Measurements from ENCODE around the gene ASB6. TPM values are rescaled to one million over a fixed set of nuclear protein-coding genes. Genes with fewer than 3 reads are reported as not detected.

The ASB6 gene
- total and polyA plus RNA-seq, 7 donors = 8.4 to 20.8 (median 9.7) TPM

GRCh38 chr9:129609486-129610212, 32.3 kb downstream of the ASB6 start:
- no peak for DNase-seq
- H3K4me1 ChIP-seq = peaks cover 0 to 48% (median 35%) of the 10 kb centered on the region in 4 donors

GRCh38 chr9:129608561-129609481, 33.1 kb downstream of the ASB6 start:
- no peak for DNase-seq
- intact Hi-C loops (cut with DNase I) = loop anchor here (5.0 kb wide), 1 partner anchor 37 kb away; no protein-coding TSS in a partner anchor
- Histone ChIP-seq H3K9me3 (no peaks in the 10 kb centered on the region), H3K27ac (peak overlapping the region; percentile 88 to 92 (median 90)), H3K36me3 (no peaks in the 10 kb centered on the region), H3K27me3 (no peaks in the 10 kb centered on the region), H3K4me1 (peaks cover 0 to 48% (median 35%) of the 10 kb centered on the region in 4 donors), H3K4me3 (no peak overlapping the region)
- 23 to 72% methylated on average over 27 of the region's 27 CpGs for WGBS, 2 donors
- TF ChIP-seq POLR2A (IDR thresholded peaks at IDR 0.05) (no peak), EP300 (IDR thresholded peaks at IDR 0.05) (no peak), POLR2AphosphoS5 (IDR thresholded peaks at IDR 0.05) (no peak), CTCF (IDR thresholded peaks at IDR 0.05) (no peak)

More at GRCh38 chr9:129609486-129610212, 32.3 kb downstream of the ASB6 start:
- Histone ChIP-seq H3K4me3 (peak overlapping the region; percentile 45 to 75 (median 68)), H3K27me3 (no peaks in the 10 kb centered on the region), H3K36me3 (no peaks in the 10 kb centered on the region), H3K9me3 (no peaks in the 10 kb centered on the region), H3K27ac (peak overlapping the region; percentile 88 to 92 (median 90))
- intact Hi-C loops (cut with DNase I) = loop anchor here (1.0 to 5.0 kb wide), 6 partner anchors 37 to 435 kb away; no protein-coding TSS in a partner anchor
- 3 to 12% methylated on average over 24 to 30 of the region's 30 CpGs for WGBS, 2 donors
- TF ChIP-seq EP300 (IDR thresholded peaks at IDR 0.05) (no peak), POLR2A (IDR thresholded peaks at IDR 0.05) (no peak), POLR2AphosphoS5 (IDR thresholded peaks at IDR 0.05) (no peak), CTCF (IDR thresholded peaks at IDR 0.05) (no peak)

DNA sequence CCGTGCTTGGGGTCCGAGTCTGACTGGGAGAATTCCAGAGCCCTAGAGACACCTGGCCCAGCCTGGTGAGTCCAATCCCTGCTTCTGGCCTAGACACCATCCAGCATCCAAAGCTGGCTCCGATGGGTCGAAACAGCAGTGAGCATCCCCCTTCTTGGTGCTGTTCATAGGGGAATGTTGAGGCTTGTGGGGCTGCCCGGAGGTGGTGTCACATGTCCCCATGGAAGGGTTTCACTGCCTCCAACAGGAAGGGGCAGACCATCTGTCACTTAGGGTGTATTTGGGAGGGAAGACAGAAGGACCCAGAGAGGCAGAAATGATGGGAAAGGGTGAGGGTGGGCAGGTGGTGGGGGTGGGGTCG, 34.9 kb downstream of the ASB6 start:
- no peaks in the 10 kb centered on the region for H3K27me3 ChIP-seq
- H3K4me1 ChIP-seq = peaks cover 0 to 48% (median 35%) of the 10 kb centered on the region in 4 donors
- intact Hi-C loops (cut with DNase I) = loop anchor here (5.0 kb wide), 1 partner anchor 35 kb away; no protein-coding TSS in a partner anchor
- 70 to 74% methylated on average over 6 of the region's 6 CpGs for WGBS, 2 donors
- no peaks in the 10 kb centered on the region for H3K36me3 ChIP-seq
- TF ChIP-seq EP300 (IDR thresholded peaks at IDR 0.05) (no peak), CTCF (IDR thresholded peaks at IDR 0.05) (no peak), POLR2AphosphoS5 (IDR thresholded peaks at IDR 0.05) (no peak), POLR2A (IDR thresholded peaks at IDR 0.05) (no peak)
- H3K27ac ChIP-seq = peak overlapping the region; percentile 88 to 92 (median 90)
- H3K9me3 ChIP-seq = no peaks in the 10 kb centered on the region
- no peak overlapping the region for H3K4me3 ChIP-seq
- DNase-seq = no peak

- no peaks in the 10 kb centered on the region for H3K36me3 ChIP-seq
- no peak overlapping the region for H3K4me3 ChIP-seq
- intact Hi-C loops (cut with DNase I) = loop anchor here (5.0 kb wide), 1 partner anchor 34 kb away; no protein-coding TSS in a partner anchor
- no peak for DNase-seq
- H3K27me3 ChIP-seq = no peaks in the 10 kb centered on the region
- H3K4me1 ChIP-seq = peaks cover 0 to 48% (median 34%) of the 10 kb centered on the region in 4 donors
- TF ChIP-seq POLR2A (IDR thresholded peaks at IDR 0.05) = no peak
- TF ChIP-seq POLR2AphosphoS5 (IDR thresholded peaks at IDR 0.05) = no peak
- TF ChIP-seq EP300 (IDR thresholded peaks at IDR 0.05) = no peak
- TF ChIP-seq CTCF (IDR thresholded peaks at IDR 0.05) = no peak
- no peaks in the 10 kb centered on the region for H3K9me3 ChIP-seq
- peak overlapping the region; percentile 88 to 92 (median 90) for H3K27ac ChIP-seq
- 76 to 78% methylated on average over 15 of the region's 15 CpGs for WGBS, 2 donors
These were observed 35.6 kb downstream of the ASB6 start for GRCh38 chr9:129606161-129607026.

All from sigmoid colon (tissue), 7 donors.